ENCODE data around the gene FEZ2. TPM values are rescaled to one million over a fixed set of nuclear protein-coding genes. Genes with fewer than 3 reads are reported as not detected.

FEZ2 gene
- total and polyA plus RNA-seq, 2 of the 8 experiments (the other 6 are each of a cell fraction or from before 2014, with no cell fraction given): 7.5 to 16.4 TPM

- Histone ChIP-seq H3K4me2 (ENCODE audit: insufficient read depth in 1 of 2, low read depth in 2 of 2, low read length in 2 of 2) (no peak overlapping the region), H3K27ac (ENCODE audit: low read depth, low read length) (no peak overlapping the region), H2AK5ac (ENCODE audit: low read depth, low read length) (no peak overlapping the region), H3K14ac (ENCODE audit: insufficient read length) (no peak overlapping the region), H3K23me2 (ENCODE audit: low read depth, low read length) (no peaks in the 10 kb centered on the region), H3K4me3 (ENCODE audit: extremely low read depth in 1 of 4, insufficient read depth in 2 of 4, low read depth in 3 of 4, low read length in 4 of 4) (no peak overlapping the region), H3K23ac (ENCODE audit: insufficient read length) (no peak overlapping the region), H3K36me3 (ENCODE audit: control insufficient read depth in 2 of 4, insufficient read depth in 4 of 4, low read length in 3 of 4) (peaks cover 0 to 30% (median 21%) of the 10 kb centered on the region in 4 experiments), H3K4me1 (replicated peaks in 1 of 4; ENCODE audit: control insufficient read depth in 3 of 4, insufficient read depth in 4 of 4, low read length in 3 of 4) (no peaks in the 10 kb centered on the region), H3K79me1 (ENCODE audit: low read depth, low read length) (no peaks in the 10 kb centered on the region), H2BK12ac (ENCODE audit: low read depth, low read length) (no peak overlapping the region), H3K4ac (replicated peaks; ENCODE audit: insufficient read length, low read depth, low read length) (no peak overlapping the region), H2BK15ac (ENCODE audit: low read length) (no peak overlapping the region), H2BK5ac (ENCODE audit: low read depth, low read length) (no peak overlapping the region), H3K9me3 (ENCODE audit: insufficient read depth in 2 of 2, low read depth in 1 of 2, low read length in 1 of 2) (no peaks in the 10 kb centered on the region), H2BK120ac (replicated peaks; ENCODE audit: low read depth, low read length) (no peak overlapping the region), H4K8ac (ENCODE audit: extremely low read depth, insufficient read depth, low read length) (no peak overlapping the region), H2AFZ (ENCODE audit: low read length) (no peak overlapping the region), H3K79me2 (ENCODE audit: control insufficient read depth in 1 of 2, insufficient read depth in 2 of 2, low read length in 2 of 2) (no peaks in the 10 kb centered on the region), H3K56ac (replicated peaks; ENCODE audit: insufficient read length, low read depth, low read length) (no peak overlapping the region), H3K27me3 (replicated peaks in 1 of 4; ENCODE audit: control insufficient read depth in 3 of 4, extremely low read depth in 1 of 4, insufficient read depth in 3 of 4, low read length in 3 of 4) (no peaks in the 10 kb centered on the region), H3K18ac (ENCODE audit: extremely low read depth, low read length) (no peak overlapping the region), H4K91ac (replicated peaks; ENCODE audit: insufficient read length, low read length) (no peak overlapping the region), H4K5ac (ENCODE audit: insufficient read length, low read depth, low read length) (no peak overlapping the region), H4K20me1 (replicated peaks in 1 of 2; ENCODE audit: control insufficient read depth in 1 of 2, insufficient read depth in 2 of 2, low read length in 2 of 2) (peaks cover 0 to 1% of the 10 kb centered on the region in 2 experiments), H3K9ac (replicated peaks in 1 of 4; ENCODE audit: extremely low read depth in 1 of 4, low read depth in 3 of 4, low read length in 3 of 4) (no peak overlapping the region), H2BK20ac (ENCODE audit: low read length) (no peak overlapping the region)
- ChIA-PET POLR2A (ENCODE audit: partially characterized antibody) (no interaction called here), CTCF (ENCODE audit: partially characterized antibody) (interaction anchor here (0.6 to 1.7 kb wide), 5 partner anchors 8 to 204 kb away, joined by 3 to 9 read pairs (median 3); no protein-coding TSS in a partner anchor)
- FAIRE-seq (no peak), DNase-seq (ENCODE audit: low read depth in 1 of 2, low spot score in 2 of 2) (no peak)
- TF ChIP-seq ASH2L (IDR thresholded peaks at IDR 0.05; ENCODE audit: low read length) (no peak), RFX5 (IDR thresholded peaks at IDR 0.05; ENCODE audit: borderline replicate concordance, low read depth, low read length) (no peak), JUND (IDR thresholded peaks at IDR 0.05; ENCODE audit: low read length) (no peak), MAFK (IDR thresholded peaks at IDR 0.05; ENCODE audit: low read depth, low read length) (no peak)
- WGBS, 2 experiments (ENCODE audit: extremely low coverage in 1 of 2, insufficient coverage in 1 of 2, insufficient read length in 1 of 2, insufficient replicate concordance in 2 of 2, low coverage in 1 of 2, low lambda C conversion rate in 2 of 2, missing lambda C conversion rate in 1 of 2): 93% methylated on average over 4 of the region's 4 CpGs; no CpG with 5 or more reads in 1 of the 2 experiments
Observed at GRCh38 chr2:36523153-36523552, 74.8 kb downstream of the FEZ2 start.
